ENCODE results near the gene RBL2. TPM values are rescaled to one million over a fixed set of nuclear protein-coding genes. Genes with fewer than 3 reads are reported as not detected.

The RBL2 gene
- total and polyA plus RNA-seq, 9 of the 15 experiments (the other 6 are each of a cell fraction or from before 2014, with no cell fraction given), result 7.8 to 76.3 (median 28.5) TPM

- no peak for FAIRE-seq
- in situ Hi-C loops (cut with MboI), result loop anchor here (10.0 to 25.0 kb wide), 2 partner anchors 448 to 1315 kb away; partner anchors contain the start of genes CHD9 and CHD9NB
- H3K27ac ChIP-seq (ENCODE audit: extremely low read depth, low read depth, low read length), result peak within 1 kb of the TSS; percentile 60
- ATAC-seq, result peak; percentile 53
- no peaks in the 10 kb centered on the region for H3K79me2 ChIP-seq (ENCODE audit: control insufficient read depth, insufficient read depth, low read length)
- H3K9ac ChIP-seq (ENCODE audit: insufficient read depth in 1 of 2, low read depth in 2 of 2, low read length in 2 of 2), result peak within 1 kb of the TSS; percentile 49 to 92; a peak in 3 of 4 replicates
- H3K9me1 ChIP-seq (ENCODE audit: control insufficient read depth, insufficient read depth, low read length), result no peaks in the 10 kb centered on the region
- H2AFZ ChIP-seq (ENCODE audit: low read depth, low read length), result peak within 1 kb of the TSS; percentile 90
- WGBS (ENCODE audit: insufficient coverage, low coverage, missing lambda C conversion rate), result 3% methylated on average over 36 of the region's 76 CpGs
- H4K20me1 ChIP-seq (replicated peaks; ENCODE audit: control insufficient read depth, insufficient read depth, low read length), result no peaks in the 10 kb centered on the region
- peak within 1 kb of the TSS; percentile 84 for H3K4me2 ChIP-seq (ENCODE audit: insufficient read depth, low read length)
- no peaks in the 10 kb centered on the region for H3K36me3 ChIP-seq (ENCODE audit: control insufficient read depth, insufficient read depth, low read length)
- POLR2A ChIA-PET, result interaction anchor here (1.0 to 1.3 kb wide), 3 partner anchors 9 to 173 kb away, joined by 3 to 5 read pairs (median 4); no protein-coding TSS in a partner anchor
- CTCF ChIA-PET (ENCODE audit: low intra/inter-chr PET ratio), result interaction anchor here (0.6 kb wide), 1 partner anchor 373 kb away, joined by 3 read pairs; no protein-coding TSS in a partner anchor
- intact Hi-C loops (cut with micrococcal nuclease), result loop anchor here (5.0 to 10.0 kb wide), 2 partner anchors 75 to 368 kb away; no protein-coding TSS in a partner anchor
- peak within 1 kb of the TSS; percentile 72 for H3K4me3 ChIP-seq
- no peaks in the 10 kb centered on the region; a peak in 1 of 5 replicates for H3K27me3 ChIP-seq (ENCODE audit: control insufficient read depth in 2 of 2, insufficient read depth in 2 of 2, low read length in 2 of 2)
- no TSS peak for BruUV-seq (replicated peaks)
- DNase-seq (ENCODE audit: extremely low read depth in 1 of 4, low spot score in 3 of 4), result peak in 3 of 4 experiments; percentile 22 to 55 (median 47)
- no peaks in the 10 kb centered on the region for H3K9me3 ChIP-seq (replicated peaks; ENCODE audit: control insufficient read depth, insufficient read depth, low read depth, low read length)
- H3K4me1 ChIP-seq (replicated peaks in 1 of 2; ENCODE audit: control insufficient read depth in 2 of 2, insufficient read depth in 2 of 2, low read length in 2 of 2), result peaks cover 5 to 16% of the 10 kb centered on the region in 2 experiments; a peak in 4 of 5 replicates
- TF ChIP-seq SMC3 (conservative IDR thresholded peaks at IDR 0.05; ENCODE audit: insufficient read depth, low read depth, low read length) (no peak), E2F6 (IDR thresholded peaks at IDR 0.05; ENCODE audit: borderline replicate concordance in 1 of 2, extremely low read depth in 1 of 2, insufficient read depth in 1 of 2, insufficient read length in 1 of 2, low read depth in 1 of 2, low read length in 1 of 2, poor library complexity in 1 of 2, severe bottlenecking in 1 of 2) (peak in 1 of 2 experiments; percentile 51), SMARCE1 (IDR thresholded peaks at IDR 0.05) (no peak), ZNF239 (CRISPR knock-in tag; IDR thresholded peaks at IDR 0.05) (no peak), THRB (CRISPR knock-in tag; conservative IDR thresholded peaks at IDR 0.05) (no peak), HIVEP1 (CRISPR knock-in tag; IDR thresholded peaks at IDR 0.05) (no peak), FOXK2 (conservative IDR thresholded peaks at IDR 0.05 in 1 of 2, IDR thresholded peaks at IDR 0.05 in 1 of 2; ENCODE audit: low read depth in 2 of 2) (no peak), RAD51 (IDR thresholded peaks at IDR 0.05; ENCODE audit: borderline replicate concordance, low read depth) (no peak), ZC3H4 (CRISPR knock-in tag; IDR thresholded peaks at IDR 0.05; ENCODE audit: borderline replicate concordance) (no peak), ADNP (tag; IDR thresholded peaks at IDR 0.05) (no peak), ZNF79 (CRISPR knock-in tag; IDR thresholded peaks at IDR 0.05; ENCODE audit: low read depth) (no peak), ZNF57 (CRISPR knock-in tag; IDR thresholded peaks at IDR 0.05) (no peak), ETV1 (tag; conservative IDR thresholded peaks at IDR 0.05; ENCODE audit: low read depth) (no peak), GTF2F1 (IDR thresholded peaks at IDR 0.05; ENCODE audit: low read depth, low read length) (no peak), RBBP5 (IDR thresholded peaks at IDR 0.05; ENCODE audit: borderline replicate concordance, insufficient read depth, low read length, poor library complexity, severe bottlenecking) (peak; percentile 59), TRIM24 (IDR thresholded peaks at IDR 0.05) (no peak), YBX1 (IDR thresholded peaks at IDR 0.05) (no peak), MTA3 (IDR thresholded peaks at IDR 0.05; ENCODE audit: borderline replicate concordance) (peak; percentile 96), NR4A1 (CRISPR knock-in tag; IDR thresholded peaks at IDR 0.05) (no peak), NR4A1 (tag; IDR thresholded peaks at IDR 0.05) (no peak)
These were observed 68.3 kb downstream of the RBL2 start, which contains the start of gene AKTIP for GRCh38 chr16:53502331-53503269. Gene AKTIP, minus strand, starts transcription at chr16:53503209. Its CDS starts 2,950 bp downstream, at chr16:53500259.
